GM19397 (cell line): ENCODE measurements around the gene LASP1NB.

Experiments used
- ATAC-seq: cut with Tn5 transposase; IDR thresholded peaks from one replicate; pipeline ENCODE4 v1.9.1; 2021; ENCODE audit warnings: mild to moderate bottlenecking, moderate library complexity; ENCODE audit not compliant: unreplicated experiment

Gene LASP1NB

DNA sequence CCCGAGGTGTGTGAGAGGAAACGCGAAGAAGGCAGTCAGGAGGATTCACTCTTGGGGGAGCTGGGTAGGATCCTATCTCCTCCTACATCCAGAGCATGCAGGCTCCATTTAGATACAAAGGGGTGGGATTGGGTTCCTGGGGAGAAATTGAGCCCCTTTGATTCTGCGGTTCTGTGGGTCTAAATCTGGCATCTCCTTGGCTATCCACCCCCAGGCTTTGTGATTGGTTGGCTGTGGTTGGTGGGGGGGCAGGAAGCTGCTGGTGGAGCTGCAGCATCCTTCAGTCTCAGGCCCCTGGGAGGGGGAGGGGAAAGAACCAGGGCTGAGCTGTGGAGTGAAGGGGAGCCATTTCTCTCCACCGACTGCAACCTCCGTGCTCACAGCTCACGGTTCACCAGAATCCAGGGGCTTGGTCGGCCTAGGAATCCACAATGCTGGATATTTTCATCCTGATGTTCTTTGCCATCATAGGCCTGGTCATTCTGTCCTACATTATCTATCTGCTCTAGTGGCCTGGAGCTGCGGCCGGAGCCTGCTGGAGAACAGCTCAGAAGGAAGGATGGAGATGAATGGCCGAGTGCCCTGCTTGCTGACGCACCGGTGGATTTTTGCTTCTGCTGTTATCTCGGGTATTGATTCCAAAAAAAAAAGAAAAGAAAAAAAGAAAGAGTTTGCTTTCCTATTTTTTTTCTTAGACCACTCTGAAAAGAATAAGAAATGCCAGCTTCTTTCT lies at the start of gene LASP1NB:
LASP1NB (plus strand) TSS at position 352 of the 733 bp plus-strand sequence.
- ATAC-seq: no peak

DNA sequence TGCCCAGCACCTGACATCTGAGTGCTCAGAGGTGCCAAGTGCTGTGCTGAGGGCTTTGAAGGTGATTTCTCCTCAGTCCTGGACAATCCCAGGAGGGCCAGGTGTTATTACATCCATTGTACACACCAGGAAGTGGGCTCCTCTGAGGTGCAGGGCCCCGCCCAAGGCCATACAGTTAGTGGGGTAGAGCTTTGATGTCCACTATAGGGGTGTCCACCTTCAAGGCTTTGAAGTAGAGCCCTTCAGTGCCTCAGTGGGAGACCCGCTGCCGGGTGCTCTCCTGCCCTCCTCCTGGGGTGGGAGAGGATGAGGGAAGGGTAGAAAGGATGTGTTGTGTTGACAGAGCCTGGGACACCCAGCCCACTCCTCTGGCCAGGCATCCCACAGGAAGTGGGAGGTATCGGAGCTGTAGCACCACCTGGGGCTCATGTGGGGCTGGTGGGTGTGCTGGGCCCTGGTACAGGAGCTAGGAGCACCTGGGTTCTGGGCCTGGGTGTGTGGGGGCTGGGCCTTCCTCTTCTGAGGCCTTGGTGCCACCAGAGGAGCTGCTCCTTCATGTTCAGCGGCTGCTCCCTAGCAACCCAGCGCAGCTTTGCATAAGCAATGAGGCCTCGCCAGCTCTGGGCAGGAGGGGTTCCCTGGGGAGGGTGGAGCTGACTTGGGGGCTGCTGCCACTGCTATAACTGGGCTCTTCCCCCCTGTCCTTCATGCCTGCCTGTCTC lies 48.1 kb upstream of the LASP1NB start:
- no peak for ATAC-seq

DNA sequence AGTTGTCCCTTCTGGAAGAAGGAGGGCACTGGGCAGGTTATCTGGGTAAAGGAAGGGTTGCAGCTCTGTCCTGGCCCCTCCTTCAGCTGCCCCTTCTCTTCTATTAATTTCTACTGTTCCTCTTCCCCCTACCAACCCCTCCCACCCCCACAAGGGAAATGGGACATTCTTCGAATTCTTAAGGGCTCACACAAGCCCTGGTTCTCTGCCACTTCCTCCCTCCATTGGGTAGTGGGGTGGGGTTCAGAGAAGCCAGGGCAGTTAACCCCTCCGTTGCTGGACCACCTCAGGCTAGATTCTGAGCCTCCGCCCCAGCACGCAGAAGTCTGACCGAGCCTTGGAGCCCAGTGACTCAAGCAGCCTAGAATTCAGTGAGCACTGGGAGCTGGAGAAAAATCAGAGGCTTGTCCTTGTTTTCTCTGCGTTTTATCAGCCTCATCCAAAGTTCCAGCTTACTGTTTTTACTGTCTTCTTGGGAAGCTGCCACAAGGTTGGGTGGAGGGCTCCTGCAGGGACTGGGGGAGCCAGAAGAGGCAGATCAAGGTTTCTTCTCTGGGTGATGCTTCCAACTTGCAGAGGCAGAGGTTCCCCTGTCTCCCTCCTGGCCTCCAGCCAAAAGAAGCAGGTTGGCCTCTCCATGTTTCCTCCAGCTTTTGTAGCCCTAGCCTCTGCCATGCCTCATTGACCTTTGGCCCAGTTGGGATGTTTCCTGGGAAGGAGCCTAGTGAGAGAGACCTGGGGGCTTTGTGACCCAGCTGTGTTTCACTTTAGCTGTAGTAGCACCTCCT lies 45.3 kb upstream of the LASP1NB start:
- ATAC-seq: no peak

DNA sequence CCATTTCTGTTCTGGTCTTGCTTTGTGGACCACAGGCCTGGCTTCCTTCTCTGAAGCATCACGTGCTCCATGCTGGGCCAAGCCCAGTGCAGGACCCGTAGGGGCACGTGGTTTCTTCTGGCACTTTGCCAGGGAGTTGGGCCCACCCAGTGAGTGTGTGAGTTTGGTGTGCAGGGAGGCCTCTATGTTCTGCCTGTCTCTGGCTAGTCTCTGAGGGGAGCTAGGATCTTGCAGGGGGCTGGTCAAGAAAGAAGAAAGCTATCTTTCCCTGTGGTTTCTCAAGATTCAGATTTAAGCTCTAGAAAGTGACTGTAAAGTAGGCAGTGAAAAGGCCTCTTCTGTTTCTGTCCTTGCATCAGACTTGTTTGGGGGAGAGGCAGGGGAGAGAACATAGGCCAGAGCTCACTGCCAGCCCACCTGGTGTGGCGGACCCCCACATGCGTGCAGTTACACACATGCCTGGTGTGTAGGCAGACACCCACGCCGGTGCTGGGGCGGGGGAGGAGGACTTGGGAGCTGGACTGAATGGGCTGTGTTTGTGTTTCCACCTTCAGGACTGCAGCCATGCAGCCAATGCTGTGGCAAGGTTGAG lies 43.7 kb upstream of the LASP1NB start:
- no peak for ATAC-seq

DNA sequence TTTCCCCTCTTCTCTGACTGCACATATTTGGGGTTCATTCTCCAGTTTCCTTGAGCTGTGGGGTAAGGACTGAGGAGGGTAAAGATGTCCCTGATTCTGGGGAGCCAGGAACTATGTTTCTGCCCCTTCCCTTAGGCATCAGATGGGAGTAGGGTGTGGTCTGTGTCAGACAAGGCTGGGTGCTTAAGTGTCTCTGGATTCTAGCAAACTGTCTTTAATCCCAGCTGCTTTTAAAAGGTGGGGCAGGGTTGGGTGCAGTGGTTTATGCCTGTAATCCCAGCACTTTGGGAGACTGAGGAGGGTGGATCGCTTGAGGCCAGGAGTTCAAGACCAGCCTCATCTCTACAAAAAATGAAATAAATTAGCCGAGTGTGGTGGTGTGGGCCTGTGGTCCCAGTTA lies 42.5 kb upstream of the LASP1NB start:
- no peak for ATAC-seq

DNA sequence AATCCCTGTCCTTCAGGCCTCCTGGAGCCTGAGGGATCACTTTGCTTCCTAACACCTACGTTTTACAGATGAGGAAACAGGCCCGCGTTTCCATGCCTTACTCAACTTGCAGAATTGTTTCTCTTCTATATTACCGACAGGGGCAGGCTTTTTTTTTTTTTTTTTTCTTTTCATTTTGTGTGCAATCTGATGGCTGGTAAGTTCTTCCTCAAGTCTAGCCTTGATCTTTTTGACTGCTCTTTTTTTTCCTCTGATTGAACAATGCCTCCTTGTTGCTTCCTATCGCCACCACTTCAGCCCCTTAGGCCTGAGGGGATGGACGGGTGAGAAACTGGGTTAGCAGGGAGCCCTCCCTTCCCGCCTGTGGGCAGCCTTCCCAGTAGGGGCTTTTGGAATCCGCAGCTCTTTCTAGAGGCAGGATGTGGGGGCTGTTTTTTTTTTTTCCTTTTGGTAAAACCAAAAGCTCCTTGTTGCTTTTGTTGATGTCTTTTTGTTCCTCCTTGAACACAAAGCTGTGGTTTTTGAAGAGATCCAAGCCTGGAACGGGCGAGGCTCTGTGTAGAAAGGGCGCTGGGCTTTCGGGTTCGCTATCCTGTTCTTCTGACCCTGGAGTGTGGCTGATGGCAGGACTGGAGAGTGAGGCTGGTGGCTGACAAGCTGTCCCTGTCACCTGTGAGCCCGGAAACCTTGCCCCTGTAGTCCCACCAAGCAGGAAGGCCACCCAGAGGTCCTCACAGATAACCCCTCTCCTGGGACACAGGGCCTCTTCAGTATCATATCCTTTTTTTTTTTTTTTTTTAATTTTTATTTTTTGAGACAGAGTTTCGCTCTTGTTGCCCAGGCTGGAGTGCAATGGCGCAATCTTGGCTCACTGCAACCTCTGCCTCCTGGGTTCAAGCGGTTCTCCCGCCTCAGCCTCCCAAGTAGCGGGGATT lies 41.6 kb upstream of the LASP1NB start:
- ATAC-seq: no peak

DNA sequence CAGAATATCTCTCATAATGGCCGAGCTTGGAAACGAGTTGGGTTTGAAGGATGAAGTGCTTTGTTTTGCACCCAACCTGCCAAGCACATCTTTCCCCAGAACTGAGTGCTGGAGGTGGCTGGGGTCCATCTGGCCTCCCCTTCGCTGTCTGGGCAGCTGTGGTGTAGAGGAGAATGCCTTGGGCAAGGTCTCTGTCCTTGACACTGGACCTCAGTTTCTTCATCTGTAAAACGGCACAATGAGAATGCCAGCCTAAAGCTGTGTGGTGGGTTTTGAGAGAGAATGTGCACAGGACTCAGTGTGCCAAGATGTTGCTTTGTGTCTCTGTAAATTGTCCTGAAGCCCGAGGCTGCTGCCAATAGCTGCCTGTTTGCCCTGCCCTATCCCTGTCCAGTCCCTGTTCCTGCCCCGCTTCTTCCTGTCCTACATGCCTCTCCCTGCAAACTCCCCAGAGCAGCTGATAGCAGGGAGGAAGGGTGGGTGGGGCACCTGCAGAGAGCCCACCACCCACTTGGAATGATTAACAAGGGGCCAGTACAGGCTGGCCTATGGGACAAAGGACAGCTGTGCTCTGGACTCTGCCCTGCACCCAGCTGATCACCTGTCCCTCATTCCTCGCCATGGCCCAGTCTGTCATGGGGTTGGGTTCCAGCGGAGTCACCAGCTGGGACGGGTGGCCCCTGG lies 40.2 kb upstream of the LASP1NB start:
- no peak for ATAC-seq

DNA sequence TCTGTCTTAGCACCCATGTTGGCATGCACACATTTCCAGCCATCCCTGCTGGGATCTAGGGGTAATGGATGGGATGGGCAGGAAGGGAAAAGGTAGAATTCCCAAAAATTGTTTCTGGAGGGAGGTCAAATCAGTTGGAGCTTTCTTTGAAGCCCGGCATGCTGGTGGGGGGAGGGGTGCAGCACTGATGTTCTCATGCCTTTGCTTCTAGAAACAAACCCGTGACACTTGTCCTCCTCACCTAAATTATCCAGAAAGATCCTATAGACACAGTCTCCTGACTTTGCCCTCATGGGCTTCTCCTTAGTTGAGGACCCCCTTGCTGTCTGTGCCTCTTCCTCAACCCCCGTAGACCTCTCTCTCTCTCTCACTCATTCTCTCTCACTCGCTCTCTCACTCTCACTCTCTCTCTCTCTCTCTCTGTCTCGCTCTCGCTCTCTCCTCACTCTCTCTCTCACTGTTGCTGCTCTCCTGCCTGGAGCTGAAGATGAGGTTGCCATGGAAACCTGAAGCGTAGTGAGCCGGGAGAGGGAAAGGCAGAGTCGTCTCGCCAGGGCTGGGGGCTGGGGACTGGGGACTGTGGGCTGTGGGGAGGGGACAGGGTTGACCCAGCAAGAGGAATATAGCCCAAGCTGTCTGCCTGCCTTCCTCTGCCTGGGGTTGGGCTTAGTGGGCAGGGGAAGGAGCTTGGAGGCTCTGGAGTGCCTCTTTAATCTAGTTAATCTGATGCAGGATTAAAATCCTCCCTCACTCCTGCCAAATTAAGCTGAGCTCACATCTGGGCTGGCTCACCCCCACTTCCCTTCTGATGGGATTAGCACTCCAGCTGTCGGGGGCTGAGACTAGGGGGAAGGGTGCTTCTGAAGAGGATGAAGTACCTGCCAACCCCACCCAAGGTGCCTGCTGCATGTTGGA lies 39.4 kb upstream of the LASP1NB start:
- ATAC-seq: no peak

DNA sequence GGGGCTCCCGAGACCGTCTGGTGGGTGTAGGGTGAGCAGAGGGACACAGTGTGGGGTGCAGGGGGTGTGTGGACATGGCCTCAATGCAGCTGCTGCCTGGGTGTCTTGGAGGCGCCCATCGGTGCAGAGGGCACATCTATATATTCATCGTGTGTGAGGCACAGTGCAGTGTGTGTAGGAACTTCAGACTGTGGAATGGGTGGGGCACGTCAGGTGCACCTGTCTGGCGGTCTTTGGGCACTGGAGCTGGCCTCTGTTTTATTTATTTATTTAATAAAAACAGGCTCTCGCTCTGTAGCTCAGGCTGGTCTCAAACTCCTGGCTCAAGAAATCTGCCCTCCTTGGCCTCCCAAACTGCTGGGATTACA lies 38.8 kb upstream of the LASP1NB start:
- no peak for ATAC-seq

DNA sequence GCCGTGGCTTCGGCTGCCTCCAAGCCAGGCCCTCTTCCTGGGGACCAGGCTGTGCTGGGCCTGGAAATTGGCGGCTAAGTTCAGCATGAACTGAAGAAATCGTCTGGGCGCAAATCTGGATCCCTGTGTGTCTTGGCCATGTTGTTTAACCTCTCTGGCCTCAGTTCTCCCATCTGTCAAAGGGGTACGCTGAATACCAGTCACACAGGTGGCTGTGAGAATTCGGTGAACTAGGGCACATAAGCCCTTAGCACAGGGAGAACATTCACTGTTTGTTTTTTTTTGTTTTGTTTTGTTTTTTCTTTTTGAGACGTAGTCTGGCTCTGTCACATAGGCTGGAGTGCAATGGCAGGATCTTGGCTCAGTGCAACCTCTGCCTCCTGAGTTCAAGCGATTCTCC lies 36.6 kb upstream of the LASP1NB start:
- ATAC-seq: no peak

DNA sequence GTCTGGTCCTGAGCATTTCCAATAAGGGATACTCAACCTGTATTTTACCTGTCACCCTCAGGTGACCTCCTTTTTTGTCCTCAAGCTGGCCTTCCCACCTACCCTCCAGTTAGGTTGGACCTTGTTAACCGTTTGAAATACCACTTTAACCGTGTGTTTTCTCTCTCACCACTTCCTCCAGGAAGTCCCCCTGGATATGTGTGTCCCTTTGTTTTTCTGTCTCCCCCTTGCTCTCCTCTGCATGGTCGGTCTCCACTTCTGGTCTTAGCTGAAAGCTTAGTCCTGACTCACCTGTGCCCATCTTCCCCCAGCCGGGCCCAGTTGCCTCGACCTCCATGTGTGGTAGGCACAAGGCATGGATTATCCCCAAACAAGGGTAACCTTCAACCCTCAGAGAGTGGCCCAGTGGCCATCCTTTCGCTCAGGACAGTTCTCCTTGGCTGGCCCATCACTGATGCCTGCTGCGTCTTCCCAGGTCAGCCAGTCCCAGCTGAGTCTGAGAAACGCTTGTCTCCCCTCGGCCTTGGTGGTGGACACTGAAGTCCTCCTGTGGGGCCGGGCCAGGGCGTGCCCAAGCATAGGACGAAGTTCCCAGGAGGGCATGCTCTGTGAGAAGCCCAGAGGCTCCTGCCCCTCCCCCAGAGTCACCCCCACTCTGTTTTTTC lies 35.5 kb upstream of the LASP1NB start:
- no peak for ATAC-seq

DNA sequence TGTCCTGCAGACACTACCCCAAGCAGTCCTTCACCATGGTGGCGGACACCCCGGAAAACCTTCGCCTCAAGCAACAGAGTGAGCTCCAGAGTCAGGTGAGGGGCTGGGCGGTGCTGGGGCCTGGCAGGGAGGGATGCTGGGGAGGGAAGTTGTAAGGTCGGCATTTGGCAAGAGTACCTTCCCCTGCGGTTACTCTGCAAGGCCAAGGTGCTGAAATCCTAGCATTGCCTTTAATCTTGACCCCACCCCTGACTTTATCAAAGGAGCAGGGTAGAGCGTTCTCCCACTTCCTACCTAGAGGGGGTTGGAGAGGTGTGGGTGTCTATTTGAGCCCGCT lies 35.0 kb upstream of the LASP1NB start:
- no peak for ATAC-seq

DNA sequence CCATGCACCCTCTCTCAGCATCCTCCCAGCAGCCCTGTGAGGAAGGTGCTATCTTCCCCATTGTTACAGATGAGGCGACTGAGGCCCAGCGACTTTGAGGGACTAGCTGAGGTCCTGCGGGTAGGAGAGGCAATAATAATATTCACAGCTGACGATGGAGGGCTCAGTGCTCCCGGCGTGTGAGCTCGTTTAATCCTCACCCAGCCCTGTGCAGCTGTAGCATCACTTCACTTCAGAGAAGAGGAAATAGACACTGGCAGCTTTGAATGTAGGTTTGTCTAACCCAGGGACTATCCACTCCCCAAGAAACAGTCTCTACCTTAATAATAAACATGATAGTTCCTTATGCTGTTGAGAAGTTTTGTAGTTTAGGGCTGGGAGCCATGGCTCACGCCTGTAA lies 34.0 kb upstream of the LASP1NB start:
- ATAC-seq: no peak

DNA sequence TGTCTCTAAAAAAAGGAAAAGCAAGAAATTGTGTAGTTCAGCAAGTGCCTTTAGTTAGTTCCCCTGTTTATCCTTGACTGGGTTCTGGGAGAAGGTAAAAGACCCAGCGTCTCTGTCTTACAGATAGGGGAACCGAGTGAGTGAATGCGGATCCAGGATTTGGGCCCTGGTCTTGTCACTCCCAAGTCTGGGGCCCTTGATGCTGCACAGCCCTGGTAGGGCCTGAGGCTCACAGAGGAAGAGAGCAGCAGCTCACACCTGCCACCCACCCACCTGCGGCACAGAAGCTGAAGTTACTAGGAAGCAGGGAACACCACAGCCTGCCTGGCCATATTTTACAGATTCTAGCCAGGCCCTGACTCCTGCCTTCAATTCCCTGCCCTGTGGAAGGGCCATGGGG lies 33.3 kb upstream of the LASP1NB start:
- ATAC-seq: no peak

DNA sequence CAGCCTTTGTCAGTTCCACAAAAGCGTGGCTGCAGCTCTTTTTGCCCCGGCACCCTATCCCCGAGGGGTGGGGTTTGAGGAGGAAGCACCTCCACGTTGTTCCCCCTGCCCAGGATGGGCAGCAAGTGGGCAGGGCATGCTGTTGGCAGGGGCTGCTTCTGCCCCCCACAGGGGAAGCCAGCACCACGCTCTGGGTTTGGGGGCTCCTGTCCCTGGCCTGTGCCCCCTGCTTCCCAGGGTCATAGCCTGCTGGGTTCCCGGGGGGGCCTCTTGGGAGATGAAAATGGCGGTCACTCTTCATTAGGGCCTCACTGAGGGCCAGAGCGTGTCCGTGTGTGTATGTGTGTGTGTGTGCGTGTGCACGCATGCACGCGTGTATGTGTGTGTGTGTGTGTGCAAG lies 32.8 kb upstream of the LASP1NB start:
- ATAC-seq: no peak

DNA sequence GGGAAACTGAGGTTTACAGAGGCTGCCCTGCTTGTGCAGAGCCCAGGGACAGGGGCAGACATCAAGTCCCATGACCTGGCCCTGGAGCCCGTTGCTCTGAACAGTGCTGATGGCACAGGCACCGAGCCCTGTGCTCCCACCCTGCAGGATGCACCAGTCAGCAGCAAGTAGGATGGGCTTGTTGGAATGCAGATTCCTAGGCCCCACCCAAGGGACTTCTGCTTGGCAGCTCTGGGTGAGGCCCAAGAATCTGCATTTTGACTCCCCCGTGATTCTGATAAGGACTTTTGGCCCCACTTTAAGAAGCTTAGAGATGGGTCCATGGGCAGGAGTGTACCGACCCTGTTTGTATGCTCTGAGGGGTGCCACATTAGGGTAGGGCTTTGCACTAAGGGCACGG lies 32.3 kb upstream of the LASP1NB start:
- ATAC-seq: no peak

DNA sequence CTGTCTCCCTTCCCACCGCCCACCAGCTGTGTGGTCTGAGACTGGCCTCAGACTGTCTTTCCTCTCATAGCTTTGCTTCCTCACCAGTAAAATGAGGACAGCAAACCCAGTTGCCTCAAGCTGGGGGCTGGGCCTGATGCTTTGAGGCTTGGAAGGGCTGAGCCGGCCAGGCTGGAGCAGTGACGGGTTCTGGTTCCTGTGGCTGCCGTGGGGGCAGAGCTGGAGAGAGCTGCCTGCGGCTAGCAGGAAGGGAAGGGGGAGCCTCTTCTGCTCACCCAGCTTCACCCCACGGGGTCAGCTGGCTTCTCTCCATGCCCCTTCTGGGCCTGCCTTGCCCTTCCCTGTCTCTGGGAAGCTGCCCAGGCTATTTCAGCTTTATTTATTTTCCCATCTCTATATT lies 31.8 kb upstream of the LASP1NB start:
- no peak for ATAC-seq

DNA sequence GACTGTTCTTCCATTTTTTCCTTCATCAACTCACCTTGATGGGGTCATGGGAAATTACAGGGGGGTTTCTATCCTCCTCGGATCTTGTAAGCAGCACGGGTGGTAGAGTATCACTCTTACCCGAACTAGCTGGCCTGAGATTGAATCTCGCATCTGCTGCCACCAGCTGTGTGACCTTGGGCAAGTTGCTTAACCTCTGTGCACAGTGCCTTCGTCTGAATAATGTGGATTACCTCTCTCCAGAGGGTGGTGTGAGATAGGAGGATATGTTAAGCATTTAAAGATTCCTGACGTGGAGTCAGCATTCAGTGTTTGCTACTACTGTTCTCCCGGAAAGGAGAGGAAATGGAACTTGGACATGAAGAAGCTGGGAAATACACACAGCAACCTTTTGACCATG lies 31.1 kb upstream of the LASP1NB start:
- no peak for ATAC-seq
